ENCODE measurements around the gene TLR9. TPM values are rescaled to one million over a fixed set of nuclear protein-coding genes. Genes with fewer than 3 reads are reported as not detected.

Gene TLR9
- total RNA-seq, 2 donors from 2014 or later = 0.30 to 0.93 TPM

DNA sequence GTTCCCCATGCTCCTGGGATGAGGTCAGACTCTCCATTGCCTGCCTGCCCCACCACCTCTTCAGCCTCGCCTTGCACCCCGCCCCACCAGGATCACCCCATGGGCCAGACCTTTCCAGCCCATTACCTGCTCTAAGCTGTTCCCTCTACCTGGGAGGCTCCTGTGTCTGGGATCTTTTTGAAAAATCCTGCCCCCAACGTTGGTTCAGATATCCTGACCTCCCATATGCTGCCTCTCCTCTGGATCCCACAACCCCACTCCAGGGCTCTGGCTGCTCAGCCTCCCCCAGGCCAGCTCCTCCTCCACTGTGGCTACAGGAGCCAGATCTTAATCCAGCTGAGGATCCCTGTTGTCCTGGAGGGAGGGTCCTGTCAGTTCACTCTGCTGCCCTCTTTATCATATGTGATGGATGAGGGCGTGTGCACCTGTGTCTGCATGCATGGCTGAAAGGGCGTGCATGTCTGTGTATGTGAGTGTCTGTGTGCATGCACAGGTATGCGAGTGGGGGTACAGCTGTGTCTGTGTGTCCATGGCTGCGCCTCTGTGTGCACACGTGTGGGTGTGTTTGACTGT lies 49.2 kb downstream of the TLR9 start:
- Mint-ChIP-seq H3K36me3 (ENCODE audit: low read depth) (no peaks in the 10 kb centered on the region), H3K9me3 (no peaks in the 10 kb centered on the region), H3K4me1 (peaks cover 10% of the 10 kb centered on the region), H3K4me3 (no peak overlapping the region), H3K27me3 (no peaks in the 10 kb centered on the region), H3K27ac (no peak overlapping the region)
- no peak for ATAC-seq (replicated peaks)

DNA sequence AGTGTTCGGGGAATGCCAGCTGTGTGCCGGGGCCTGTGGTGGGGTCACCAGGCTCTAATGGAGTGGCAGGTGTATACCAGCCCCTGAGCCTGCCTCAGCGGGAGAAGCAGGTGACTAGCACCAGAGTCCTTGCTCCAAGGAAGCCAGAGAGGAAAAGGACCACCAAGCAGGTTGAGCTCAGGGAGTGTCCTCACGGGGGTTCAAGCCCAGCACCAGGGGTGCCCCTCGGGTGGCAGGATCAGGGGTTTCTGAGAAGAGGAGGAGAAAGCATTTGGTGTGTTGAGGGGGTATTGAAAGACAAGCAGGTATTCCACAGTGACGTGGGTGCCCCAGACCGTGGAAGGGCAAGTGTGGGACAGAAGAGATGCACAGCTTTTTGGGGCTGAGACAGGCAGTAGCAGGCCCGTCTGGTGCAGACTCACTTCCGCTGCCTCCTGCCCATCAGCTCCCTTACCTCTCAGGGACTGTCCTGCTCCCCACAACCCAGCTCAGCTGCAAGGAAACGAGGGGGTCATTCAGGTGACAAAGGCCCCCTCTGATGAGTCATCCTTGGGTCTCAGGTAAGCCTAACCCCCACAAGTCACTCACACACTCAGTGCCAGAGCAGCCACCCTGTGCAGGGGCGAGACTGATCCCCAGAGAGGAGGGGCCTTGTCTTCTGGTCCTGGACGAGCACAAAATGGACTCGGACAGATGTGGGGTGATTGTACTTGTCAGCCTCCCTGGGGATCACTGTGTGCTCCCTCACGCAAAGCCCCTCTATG lies 49.8 kb downstream of the TLR9 start:
- Mint-ChIP-seq H3K4me3 (no peak overlapping the region), H3K36me3 (ENCODE audit: low read depth) (no peaks in the 10 kb centered on the region), H3K27me3 (no peaks in the 10 kb centered on the region), H3K4me1 (peaks cover 10% of the 10 kb centered on the region), H3K9me3 (no peaks in the 10 kb centered on the region), H3K27ac (peak overlapping the region; percentile 40)
- no peak for ATAC-seq (replicated peaks)

GRCh38 chr3:52174896-52175295 lies 50.5 kb downstream of the TLR9 start:
- Mint-ChIP-seq H3K9me3 (no peaks in the 10 kb centered on the region), H3K4me1 (peaks cover 10% of the 10 kb centered on the region), H3K27me3 (no peaks in the 10 kb centered on the region), H3K36me3 (ENCODE audit: low read depth) (no peaks in the 10 kb centered on the region), H3K27ac (peak overlapping the region; percentile 40), H3K4me3 (no peak overlapping the region)
- ATAC-seq (replicated peaks) = peak; percentile 80

DNA sequence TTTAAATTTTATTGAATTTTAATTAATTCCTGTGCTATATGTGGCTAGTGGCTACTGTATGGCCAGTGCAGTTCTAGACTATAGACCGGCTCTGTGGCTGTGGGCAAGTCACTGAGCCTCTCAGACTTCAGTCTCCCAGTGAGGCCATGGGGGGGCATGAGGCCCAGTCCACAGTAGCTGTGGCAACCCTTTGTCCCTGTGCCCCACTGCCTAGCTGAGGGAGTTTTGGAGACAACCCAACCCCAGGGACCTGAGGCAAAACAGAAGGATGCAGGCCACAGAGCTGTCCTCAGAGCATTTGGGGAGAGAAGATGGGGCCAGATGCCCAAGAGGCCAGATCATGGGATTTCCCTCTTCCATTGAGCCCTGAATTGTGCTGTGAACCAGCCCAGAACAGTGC lies 52.3 kb downstream of the TLR9 start:
- H3K27me3 Mint-ChIP-seq = no peaks in the 10 kb centered on the region
- no peaks in the 10 kb centered on the region for H3K9me3 Mint-ChIP-seq
- no peak overlapping the region for H3K27ac Mint-ChIP-seq
- ATAC-seq (replicated peaks) = no peak
- H3K4me1 Mint-ChIP-seq = peaks cover 10% of the 10 kb centered on the region
- H3K4me3 Mint-ChIP-seq = no peak overlapping the region
- H3K36me3 Mint-ChIP-seq (ENCODE audit: low read depth) = no peaks in the 10 kb centered on the region

DNA sequence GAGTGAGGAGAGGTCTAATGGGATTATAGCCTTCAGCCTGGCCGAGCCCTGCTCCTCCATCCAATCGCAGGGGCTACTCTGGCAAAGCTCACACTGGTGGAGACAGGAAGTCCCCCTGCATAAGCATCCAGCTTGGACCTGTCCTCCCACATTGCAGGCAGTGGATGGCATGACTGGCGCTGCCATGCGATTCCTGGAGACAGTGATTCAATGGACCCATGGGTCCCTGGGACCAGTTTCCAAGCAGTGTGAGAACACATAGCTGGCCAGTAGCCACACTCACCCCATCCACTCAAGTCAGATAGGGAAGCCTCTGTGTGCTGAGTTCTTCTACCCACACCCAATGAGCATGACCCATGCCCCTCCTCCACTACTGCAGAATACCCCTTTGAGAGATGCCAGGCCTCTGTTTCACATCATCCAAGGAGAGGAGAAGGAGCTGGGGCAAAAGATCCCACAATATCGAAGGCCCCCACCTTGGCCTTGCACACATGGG lies 53.1 kb downstream of the TLR9 start:
- Mint-ChIP-seq H3K27ac (no peak overlapping the region), H3K27me3 (no peaks in the 10 kb centered on the region), H3K4me1 (peaks cover 10% of the 10 kb centered on the region), H3K36me3 (ENCODE audit: low read depth) (no peaks in the 10 kb centered on the region), H3K4me3 (no peak overlapping the region), H3K9me3 (no peaks in the 10 kb centered on the region)
- no peak for ATAC-seq (replicated peaks)

DNA sequence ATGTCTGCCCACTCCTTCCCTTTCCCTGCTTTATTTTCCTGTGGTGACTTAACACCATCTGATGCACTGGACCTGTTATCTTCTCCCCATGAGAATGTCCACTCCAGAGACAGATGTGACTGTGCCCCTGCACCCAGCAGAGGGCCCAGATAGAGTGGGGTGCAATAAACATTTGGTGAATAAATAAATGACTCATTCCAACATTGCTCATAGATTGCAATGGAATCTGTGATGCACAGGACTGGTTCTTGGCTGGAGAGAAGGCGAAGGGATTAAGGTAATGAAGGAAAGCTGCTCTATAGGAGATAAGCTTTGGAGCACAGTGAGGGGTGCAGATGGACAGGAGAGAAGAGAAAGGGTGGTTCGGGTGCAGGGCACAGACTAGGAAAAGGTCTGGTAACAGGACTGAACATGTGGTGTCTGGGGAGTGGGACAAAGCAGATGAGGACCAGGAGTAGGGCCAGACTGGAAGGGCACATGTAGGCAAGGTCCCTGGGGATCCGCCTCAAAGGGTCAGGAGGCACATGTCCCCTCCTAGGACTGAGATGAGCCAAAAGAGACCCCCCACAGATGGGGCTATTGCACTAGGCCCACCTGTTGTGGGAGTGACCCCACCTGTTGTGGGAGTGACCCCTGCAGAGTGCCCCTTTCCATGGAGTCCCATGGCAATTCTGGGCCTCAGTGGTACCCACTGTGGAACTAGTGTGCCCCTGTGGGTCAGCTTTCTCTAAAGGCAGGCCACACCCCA lies 53.8 kb downstream of the TLR9 start:
- no peak overlapping the region for H3K4me3 Mint-ChIP-seq
- no peak overlapping the region for H3K27ac Mint-ChIP-seq
- H3K4me1 Mint-ChIP-seq = peaks cover 10% of the 10 kb centered on the region
- H3K9me3 Mint-ChIP-seq = no peaks in the 10 kb centered on the region
- no peaks in the 10 kb centered on the region for H3K27me3 Mint-ChIP-seq
- ATAC-seq (replicated peaks) = no peak
- no peaks in the 10 kb centered on the region for H3K36me3 Mint-ChIP-seq (ENCODE audit: low read depth)

Other genes with a start within 250 kb of the TLR9 start
- 10 to 100 TPM; 39.5 to 49.9 TPM for gene ACY1, start 242.1 kb downstream of the TLR9 start, total RNA-seq
- 1,000 to 10,000 TPM; 1,433 to 1,498 TPM for gene RPL29, start 229.8 kb downstream of the TLR9 start, total RNA-seq
- 10 to 100 TPM; 19.3 to 25.1 TPM for gene DUSP7, start 169.1 kb downstream of the TLR9 start, total RNA-seq
- 10 to 100 TPM; 19.5 to 28.1 TPM for gene POC1A, start 71.2 kb downstream of the TLR9 start, total RNA-seq
- 10 to 100 TPM; 66.1 to 72.7 TPM for gene ALAS1, start 27.5 kb downstream of the TLR9 start, total RNA-seq
- gene TWF2, start 13.5 kb upstream of the TLR9 start, total RNA-seq = 100 to 1,000 TPM in 1 of 2 donors, 10 to 100 TPM in 1; 89.9 to 159 TPM
- 100 to 1,000 TPM in 1 of 2 donors, 10 to 100 TPM in 1; 84.6 to 112 TPM for gene PPM1M, start 20.1 kb upstream of the TLR9 start, total RNA-seq
- gene WDR82, start 53.0 kb upstream of the TLR9 start, total RNA-seq = 100 to 1,000 TPM in 1 of 2 donors, 10 to 100 TPM in 1; 81.1 to 106 TPM
- gene GLYCTK, start 62.2 kb upstream of the TLR9 start, total RNA-seq = 10 to 100 TPM; 22.8 to 25.2 TPM
- gene DNAH1, start 90.7 kb upstream of the TLR9 start, total RNA-seq = 10 to 100 TPM; 17.2 to 26.5 TPM
- 100 to 1,000 TPM in 1 of 2 donors, 10 to 100 TPM in 1; 96.7 to 106 TPM for gene BAP1, start 184.4 kb upstream of the TLR9 start, total RNA-seq
- gene PHF7, start 185.0 kb upstream of the TLR9 start, total RNA-seq = 10 to 100 TPM; 16.7 to 22.5 TPM
- gene SEMA3G, start 219.5 kb upstream of the TLR9 start, total RNA-seq = under 1 TPM; 0.08 to 0.82 TPM
- 1 to 10 TPM; 2.0 to 6.5 TPM for gene TNNC1, start 228.4 kb upstream of the TLR9 start, total RNA-seq
- gene NISCH, start 230.0 kb upstream of the TLR9 start, total RNA-seq = 100 to 1,000 TPM in 1 of 2 donors, 10 to 100 TPM in 1; 75.2 to 123 TPM

Data from activated T-helper 17 cell treated with anti-CD3 and anti-CD28 coated beads, Interleukin-2, amount 50 U/mL, for 72 hours (primary cell).